Vagina (tissue), 2 donors: ENCODE measurements around the gene NPC2. TPM values are rescaled to one million over a fixed set of nuclear protein-coding genes. Genes with fewer than 3 reads are reported as not detected.
A peak's percentile ranks its signal among the peaks of the same experiment; 100 is the strongest.

Experiments
- DNase-seq, 2 donors: peaks; one replicate each; pipeline ENCODE4 v3.0.0-alpha.2; 2017; ENCODE audit errors: extremely low spot score in 2 of 2
- H3K27ac ChIP-seq: fragments of 200-600 bp; sonication (generic); one replicate; pipeline ENCODE4 v1.5.1; 2019
- H3K27me3 ChIP-seq: fragments of 200-600 bp; sonication (generic); one replicate; pipeline ENCODE4 v1.5.1; 2019
- H3K36me3 ChIP-seq, 2 donors: fragments of 200-600 bp; sonication (generic); one replicate each; pipeline ENCODE4 v1.5.1; 2017 to 2019
- H3K4me1 ChIP-seq: fragments of 200-600 bp; sonication (generic); one replicate; pipeline ENCODE4 v1.5.1; 2019
- H3K4me3 ChIP-seq, 2 donors: fragments of 200-600 bp; sonication (generic); 1 replicate in 1 of 2; 2 replicates in 1 of 2; pipeline ENCODE4 v1.5.1; 2016 to 2019
- H3K9me3 ChIP-seq: fragments of 200-600 bp; sonication (generic); one replicate; pipeline ENCODE4 v1.5.1; 2019
- CTCF ChIP-seq, 3 experiments: fragments of 450-650 bp in 2 of 3; fragments of 200-600 bp in 1 of 3; sonication (generic) in 1 of 3; IDR thresholded peaks; one replicate each; pipeline ENCODE4 v1.5.1; 2017 to 2019; ENCODE audit warnings: antibody characterized with exemption in 3 of 3, mild to moderate bottlenecking in 2 of 3, moderate library complexity in 2 of 3
- POLR2A ChIP-seq, 2 donors: fragments of 450-650 bp; IDR thresholded peaks; one replicate each; pipeline ENCODE4 v1.6.1; 2017; ENCODE audit warnings: antibody characterized with exemption in 2 of 2, mild to moderate bottlenecking in 2 of 2, moderate library complexity in 2 of 2
- POLR2AphosphoS5 ChIP-seq, 2 donors: sonication (generic); formaldehyde crosslinking; IDR thresholded peaks; one replicate each; pipeline ENCODE4 v1.9.0; 2017; ENCODE audit warnings: antibody characterized with exemption in 2 of 2, mild to moderate bottlenecking in 2 of 2, low read depth in 1 of 2; ENCODE audit not compliant: insufficient read depth in 1 of 2
- intact Hi-C: fragments of 100-400 bp; cut with DNase I; formaldehyde crosslinking; loops from one replicate; pipeline ENCODE4 v1.15.1; 2023
- total RNA-seq: library from RNA; depleted of rRNA; stranded (reverse); fragments of >200 nt; gene quantifications from one replicate; pipeline ENCODE4 v1.2.3, GENCODE V29; 2016

Gene NPC2
- total RNA-seq, 1 donor from 2014 or later = 165 TPM

- Histone ChIP-seq H3K4me3 (no peak overlapping the region), H3K27me3 (no peaks in the 10 kb centered on the region), H3K36me3 (peaks cover 0 to 3% of the 10 kb centered on the region in 2 donors), H3K9me3 (no peaks in the 10 kb centered on the region), H3K27ac (no peak overlapping the region), H3K4me1 (peaks cover 7% of the 10 kb centered on the region)
- DNase-seq = peak; percentile 52 to 58
- intact Hi-C loops = no loop called here
- TF ChIP-seq POLR2AphosphoS5 (IDR thresholded peaks at IDR 0.05; ENCODE audit: insufficient read depth in 1 of 2, low read depth in 1 of 2) (no peak), POLR2A (IDR thresholded peaks at IDR 0.05) (no peak), CTCF (IDR thresholded peaks at IDR 0.05) (no peak)
Measured at GRCh38 chr14:74503291-74503937, 10.3 kb upstream of the NPC2 start.

GRCh38 chr14:74502236-74503019, 9.3 kb upstream of the NPC2 start:
- Histone ChIP-seq H3K36me3 (no peaks in the 10 kb centered on the region), H3K4me3 (no peak overlapping the region), H3K27ac (no peak overlapping the region), H3K9me3 (no peaks in the 10 kb centered on the region), H3K27me3 (no peaks in the 10 kb centered on the region), H3K4me1 (peaks cover 7% of the 10 kb centered on the region)
- no peak for TF ChIP-seq POLR2AphosphoS5 (IDR thresholded peaks at IDR 0.05; ENCODE audit: insufficient read depth in 1 of 2, low read depth in 1 of 2)
- TF ChIP-seq POLR2A (IDR thresholded peaks at IDR 0.05) = no peak
- no peak for TF ChIP-seq CTCF (IDR thresholded peaks at IDR 0.05)
- peak; percentile 81 to 83 for DNase-seq
- intact Hi-C loops = no loop called here

GRCh38 chr14:74501691-74502090, 8.6 kb upstream of the NPC2 start:
- Histone ChIP-seq H3K27ac (peak overlapping the region; percentile 15), H3K4me3 (no peak overlapping the region), H3K4me1 (peaks cover 7% of the 10 kb centered on the region), H3K36me3 (no peaks in the 10 kb centered on the region), H3K27me3 (no peaks in the 10 kb centered on the region), H3K9me3 (no peaks in the 10 kb centered on the region)
- no peak for TF ChIP-seq CTCF (IDR thresholded peaks at IDR 0.05)
- no peak for TF ChIP-seq POLR2AphosphoS5 (IDR thresholded peaks at IDR 0.05; ENCODE audit: insufficient read depth in 1 of 2, low read depth in 1 of 2)
- TF ChIP-seq POLR2A (IDR thresholded peaks at IDR 0.05) = no peak
- intact Hi-C loops = loop anchor here (2.0 kb wide), 1 partner anchor 111 kb away; the partner anchor contains the start of gene LTBP2
- peak in 1 of 2 donors; percentile 87 for DNase-seq

- no peaks in the 10 kb centered on the region for H3K27me3 ChIP-seq
- peak overlapping the region; percentile 15 for H3K27ac ChIP-seq
- no peak for TF ChIP-seq POLR2A (IDR thresholded peaks at IDR 0.05)
- TF ChIP-seq POLR2AphosphoS5 (IDR thresholded peaks at IDR 0.05; ENCODE audit: insufficient read depth in 1 of 2, low read depth in 1 of 2) = peak; percentile 23 to 30
- peak in 2 of 3 experiments; percentile 33 to 44 for TF ChIP-seq CTCF (IDR thresholded peaks at IDR 0.05)
- no peaks in the 10 kb centered on the region for H3K36me3 ChIP-seq
- peaks cover 7% of the 10 kb centered on the region for H3K4me1 ChIP-seq
- intact Hi-C loops = loop anchor here (2.0 kb wide), 1 partner anchor 112 kb away; the partner anchor contains the start of gene LTBP2
- no peak for DNase-seq
- H3K9me3 ChIP-seq = no peaks in the 10 kb centered on the region
- no peak overlapping the region for H3K4me3 ChIP-seq
Measured at GRCh38 chr14:74501135-74501614, 8.1 kb upstream of the NPC2 start.
